ENCODE measurements around the gene KCNK2.

The KCNK2 gene

GRCh38 chr1:215285013-215285800, 202.7 kb downstream of the KCNK2 start:
- no peak overlapping the region for H2BK5ac ChIP-seq (ENCODE audit: low read depth, low read length, poor library complexity)
- no peak overlapping the region for H2AK5ac ChIP-seq (ENCODE audit: low read length)
- H3K23ac ChIP-seq (ENCODE audit: low read length) = no peak overlapping the region
- H3K27me3 ChIP-seq (ENCODE audit: insufficient read depth, low read length) = no peaks in the 10 kb centered on the region
- no CpG with 5 or more reads among the region's 3 CpGs for WGBS (ENCODE audit: extremely low coverage, insufficient coverage, insufficient read length)
- H3K4me1 ChIP-seq (ENCODE audit: control insufficient read depth in 1 of 2, insufficient read depth in 2 of 2, low read length in 2 of 2) = no peaks in the 10 kb centered on the region
- DNase-seq = no peak
- H3K79me2 ChIP-seq (ENCODE audit: control insufficient read depth, insufficient read depth, low read length, poor library complexity) = no peaks in the 10 kb centered on the region
- no peak overlapping the region for H3K4me3 ChIP-seq (ENCODE audit: low read depth, low read length)
- no peak overlapping the region for H4K91ac ChIP-seq (ENCODE audit: low read depth, low read length)
- H2BK120ac ChIP-seq (ENCODE audit: insufficient read depth, low read length, poor library complexity) = no peak overlapping the region
- no peak overlapping the region for H3K18ac ChIP-seq (ENCODE audit: low read length)
- no peaks in the 10 kb centered on the region for H3K79me1 ChIP-seq (ENCODE audit: low read length)
- H3K27ac ChIP-seq (ENCODE audit: low read depth, low read length) = no peak overlapping the region
- no peaks in the 10 kb centered on the region for H3K9me3 ChIP-seq (ENCODE audit: insufficient read depth, low read depth, low read length)
- H3K36me3 ChIP-seq (ENCODE audit: control insufficient read depth in 1 of 2, insufficient read depth in 2 of 2, low read length in 2 of 2) = no peaks in the 10 kb centered on the region
- no peak overlapping the region for H4K8ac ChIP-seq (ENCODE audit: low read depth, low read length)
- H2AFZ ChIP-seq (ENCODE audit: insufficient read depth, low read length, poor library complexity) = no peak overlapping the region
- H3K4ac ChIP-seq (ENCODE audit: low read depth, low read length) = no peak overlapping the region
- H3K4me2 ChIP-seq (ENCODE audit: low read length) = no peak overlapping the region
- no peak overlapping the region for H4K12ac ChIP-seq (ENCODE audit: low read depth, low read length)
- no peak overlapping the region for H2BK12ac ChIP-seq (ENCODE audit: low read length)
- no peak overlapping the region for H3K14ac ChIP-seq (ENCODE audit: low read length)
- H3K9ac ChIP-seq (ENCODE audit: low read length) = no peak overlapping the region

All from trophoblast cell (in vitro differentiated cells and primary cell).